Glutamatergic neuron (in vitro differentiated cells): ENCODE measurements around the gene ADISSP. TPM values are rescaled to one million over a fixed set of nuclear protein-coding genes. Genes with fewer than 3 reads are reported as not detected.

Source experiments
- DNase-seq: peaks from one replicate; pipeline ENCODE4 v3.0.0; 2022
- H3K27ac Mint-ChIP-seq: one replicate; pipeline ENCODE4 v1.8.0; 2020; ENCODE audit warnings: mild to moderate bottlenecking, mixed read lengths, inconsistent platforms; ENCODE audit not compliant: unreplicated experiment
- H3K27me3 Mint-ChIP-seq: one replicate; pipeline ENCODE4 v1.8.0; 2020; ENCODE audit warnings: mild to moderate bottlenecking, moderate library complexity, mixed read lengths, inconsistent platforms; ENCODE audit not compliant: unreplicated experiment
- H3K36me3 Mint-ChIP-seq: one replicate; pipeline ENCODE4 v1.8.0; 2020; ENCODE audit warnings: mild to moderate bottlenecking, mixed read lengths, inconsistent platforms; ENCODE audit not compliant: unreplicated experiment
- H3K4me1 Mint-ChIP-seq: one replicate; pipeline ENCODE4 v1.8.0; 2020; ENCODE audit warnings: mild to moderate bottlenecking, low read depth, mixed read lengths, inconsistent platforms; ENCODE audit not compliant: unreplicated experiment
- H3K4me3 Mint-ChIP-seq: one replicate; pipeline ENCODE4 v1.8.0; 2020; ENCODE audit warnings: mild to moderate bottlenecking, mixed read lengths, inconsistent platforms; ENCODE audit not compliant: unreplicated experiment
- H3K9me3 Mint-ChIP-seq: one replicate; pipeline ENCODE4 v1.8.0; 2020; ENCODE audit warnings: mild to moderate bottlenecking, moderate library complexity, mixed read lengths, inconsistent platforms; ENCODE audit not compliant: unreplicated experiment
- total RNA-seq: library from RNA; stranded (reverse); fragmentation: NEBNext Ultra II Directional; extraction: Animal tissue kit (Norgen Biotek cat#: 25700); gene quantifications from one replicate; pipeline ENCODE4 v1.2.1, GENCODE V29; 2021; ENCODE audit not compliant: unreplicated experiment
- TF ChIP-seq, protein P1 (sequence below): fragments of 200-600 bp; sonication (generic); IDR thresholded peaks from one replicate; pipeline ENCODE4 v1.5.0; 2021; ENCODE audit not compliant: partially characterized antibody, unreplicated experiment

Gene ADISSP
- total RNA-seq, 1 donor from 2014 or later = 54.6 TPM

DNA sequence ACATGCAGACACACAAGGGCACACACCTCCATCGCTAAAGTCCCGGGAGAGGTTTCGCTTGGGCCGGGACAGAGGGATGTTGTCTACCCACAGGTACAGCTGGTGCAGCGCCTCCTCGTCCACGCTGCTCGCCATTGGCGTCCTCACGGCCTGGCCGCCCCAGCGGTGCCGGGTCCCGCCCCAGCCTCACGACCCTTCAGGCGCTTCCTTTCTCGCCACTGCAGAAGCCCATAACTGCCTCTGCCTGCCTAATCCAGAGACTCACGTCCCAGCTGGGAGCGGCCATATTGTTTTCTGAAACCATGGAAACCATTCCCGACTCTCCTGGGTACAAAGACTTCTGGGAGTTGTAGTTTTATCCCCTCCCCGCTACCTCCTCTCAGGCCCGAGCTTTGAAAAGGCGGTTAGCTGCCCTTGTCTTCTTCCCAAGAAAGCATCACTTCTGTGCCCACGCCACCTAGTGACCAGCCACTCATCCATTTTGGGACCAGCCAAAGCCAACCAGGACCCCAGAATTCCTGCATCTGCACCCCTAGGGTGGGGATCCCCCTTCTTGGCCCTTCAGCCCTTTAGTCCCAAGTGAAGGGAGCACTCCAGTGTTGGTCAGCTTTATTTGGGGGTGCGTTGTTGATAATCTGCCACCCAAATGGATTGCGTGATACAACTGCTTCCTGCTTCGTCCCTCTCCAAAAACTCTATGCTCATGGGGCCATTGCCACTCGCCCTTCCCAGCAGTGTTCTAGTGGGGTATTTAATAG lies 13.8 kb upstream of the ADISSP start, which contains the start of gene SPEF1:
Gene SPEF1 (minus strand): TSS at position 296 of the 758 bp plus-strand sequence. CDS start 161 bp downstream, at position 135.
- Mint-ChIP-seq H3K4me3 (peak within 1 kb of the TSS; percentile 82), H3K4me1 (peaks cover 11% of the 10 kb centered on the region), H3K27ac (no peak within 1 kb of the TSS), H3K36me3 (no peaks in the 10 kb centered on the region), H3K27me3 (peaks cover 16% of the 10 kb centered on the region), H3K9me3 (peaks cover 6% of the 10 kb centered on the region)
- DNase-seq = peak; percentile 77
- TF ChIP-seq, protein P1, sequence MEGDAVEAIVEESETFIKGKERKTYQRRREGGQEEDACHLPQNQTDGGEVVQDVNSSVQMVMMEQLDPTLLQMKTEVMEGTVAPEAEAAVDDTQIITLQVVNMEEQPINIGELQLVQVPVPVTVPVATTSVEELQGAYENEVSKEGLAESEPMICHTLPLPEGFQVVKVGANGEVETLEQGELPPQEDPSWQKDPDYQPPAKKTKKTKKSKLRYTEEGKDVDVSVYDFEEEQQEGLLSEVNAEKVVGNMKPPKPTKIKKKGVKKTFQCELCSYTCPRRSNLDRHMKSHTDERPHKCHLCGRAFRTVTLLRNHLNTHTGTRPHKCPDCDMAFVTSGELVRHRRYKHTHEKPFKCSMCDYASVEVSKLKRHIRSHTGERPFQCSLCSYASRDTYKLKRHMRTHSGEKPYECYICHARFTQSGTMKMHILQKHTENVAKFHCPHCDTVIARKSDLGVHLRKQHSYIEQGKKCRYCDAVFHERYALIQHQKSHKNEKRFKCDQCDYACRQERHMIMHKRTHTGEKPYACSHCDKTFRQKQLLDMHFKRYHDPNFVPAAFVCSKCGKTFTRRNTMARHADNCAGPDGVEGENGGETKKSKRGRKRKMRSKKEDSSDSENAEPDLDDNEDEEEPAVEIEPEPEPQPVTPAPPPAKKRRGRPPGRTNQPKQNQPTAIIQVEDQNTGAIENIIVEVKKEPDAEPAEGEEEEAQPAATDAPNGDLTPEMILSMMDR = peak; percentile 44

- Mint-ChIP-seq H3K4me3 (no peak overlapping the region), H3K27me3 (peaks cover 18% of the 10 kb centered on the region), H3K27ac (no peak overlapping the region), H3K4me1 (peaks cover 6% of the 10 kb centered on the region), H3K36me3 (no peaks in the 10 kb centered on the region), H3K9me3 (peaks cover 5% of the 10 kb centered on the region)
- TF ChIP-seq, protein P1 = no peak
- no peak for DNase-seq
Observed at GRCh38 chr20:3778976-3779375, 11.4 kb upstream of the ADISSP start.

GRCh38 chr20:3777716-3778629 lies 10.4 kb upstream of the ADISSP start:
- Mint-ChIP-seq H3K27ac (no peak overlapping the region), H3K36me3 (no peaks in the 10 kb centered on the region), H3K4me1 (peaks cover 6% of the 10 kb centered on the region), H3K27me3 (peaks cover 18% of the 10 kb centered on the region), H3K9me3 (peaks cover 5% of the 10 kb centered on the region), H3K4me3 (peak overlapping the region; percentile 73)
- TF ChIP-seq, protein P1 = no peak
- DNase-seq = peak; percentile 51

- Mint-ChIP-seq H3K4me3 (peak overlapping the region; percentile 57), H3K27ac (no peak overlapping the region), H3K27me3 (peaks cover 18% of the 10 kb centered on the region), H3K4me1 (peaks cover 6% of the 10 kb centered on the region), H3K9me3 (peaks cover 5% of the 10 kb centered on the region), H3K36me3 (no peaks in the 10 kb centered on the region)
- DNase-seq = no peak
- TF ChIP-seq, protein P1 = no peak
Observed at GRCh38 chr20:3777381-3777715, 9.8 kb upstream of the ADISSP start.
